DND-41 (cell line): ENCODE data around the gene RAD23B.

Source experiments
- ATAC-seq: fragments of 200-7000 bp; cut with Tn5 transposase; 3 replicates; pipeline ENCODE4 v1.9.1; 2021; ENCODE audit warnings: low read depth; ENCODE audit not compliant: insufficient read depth
- DNase-seq: peaks from one replicate; pipeline ENCODE4 v3.0.0-alpha.2; 2020
- H2AFZ ChIP-seq: 2 replicates; pipeline ENCODE4 v1.6.0; 2012; ENCODE audit warnings: low read depth, low read length
- H3K27ac ChIP-seq: 2 replicates; pipeline ENCODE4 v1.5.1; 2012; ENCODE audit warnings: low read length, inconsistent platforms
- H3K27me3 ChIP-seq: fragments of 200-600 bp; sonication (generic); 2 replicates; pipeline ENCODE4 v1.6.0; 2012; ENCODE audit warnings: low read length, mild to moderate bottlenecking, inconsistent platforms; ENCODE audit not compliant: insufficient read depth, poor library complexity
- H3K36me3 ChIP-seq: 2 replicates; pipeline ENCODE4 v1.5.1; 2012; ENCODE audit warnings: low read length, inconsistent platforms; ENCODE audit not compliant: insufficient read depth
- H3K4me1 ChIP-seq: 2 replicates; pipeline ENCODE4 v1.5.1; 2012; ENCODE audit warnings: mild to moderate bottlenecking, low read length; ENCODE audit not compliant: insufficient read depth
- H3K4me2 ChIP-seq: 2 replicates; pipeline ENCODE4 v1.6.0; 2012; ENCODE audit warnings: mild to moderate bottlenecking, moderate library complexity, low read length, inconsistent platforms; ENCODE audit not compliant: insufficient read depth
- H3K4me3 ChIP-seq, 2 experiments: fragments of 200-600 bp in 1 of 2; shearing (Covaris generic) in 1 of 2; 2 replicates each; pipeline ENCODE4 v1.5.1; 2012 to 2016; ENCODE audit warnings: inconsistent platforms in 2 of 2, low read length in 2 of 2, mild to moderate bottlenecking in 2 of 2, low read depth in 1 of 2, moderate library complexity in 1 of 2
- H3K79me2 ChIP-seq: 2 replicates; pipeline ENCODE4 v1.6.0; 2012; ENCODE audit warnings: low read length, inconsistent platforms; ENCODE audit not compliant: insufficient read depth
- H3K9ac ChIP-seq: 2 replicates; pipeline ENCODE4 v1.6.0; 2012; ENCODE audit warnings: low read depth, mild to moderate bottlenecking, inconsistent platforms, low read length, moderate library complexity
- H3K9me3 ChIP-seq: 2 replicates; pipeline ENCODE4 v1.5.1; 2012; ENCODE audit warnings: low read length, moderate library complexity, mild to moderate bottlenecking, inconsistent platforms; ENCODE audit not compliant: insufficient read depth, severe bottlenecking
- H4K20me1 ChIP-seq: 2 replicates; pipeline ENCODE4 v1.6.0; 2012; ENCODE audit warnings: low read length; ENCODE audit not compliant: insufficient read depth
- CTCF ChIP-seq: IDR thresholded peaks from 2 replicates; pipeline ENCODE4 v1.5.1; 2012; ENCODE audit warnings: borderline replicate concordance, low read length, moderate library complexity, mild to moderate bottlenecking; ENCODE audit not compliant: poor library complexity, severe bottlenecking; ENCODE audit errors: extremely low read depth
- EZH2 ChIP-seq: IDR thresholded peaks from 3 replicates; pipeline ENCODE4 v1.6.1; 2012; ENCODE audit warnings: borderline replicate concordance, low read depth, mild to moderate bottlenecking, moderate library complexity, low read length, inconsistent platforms; ENCODE audit not compliant: severe bottlenecking

Gene RAD23B

DNA sequence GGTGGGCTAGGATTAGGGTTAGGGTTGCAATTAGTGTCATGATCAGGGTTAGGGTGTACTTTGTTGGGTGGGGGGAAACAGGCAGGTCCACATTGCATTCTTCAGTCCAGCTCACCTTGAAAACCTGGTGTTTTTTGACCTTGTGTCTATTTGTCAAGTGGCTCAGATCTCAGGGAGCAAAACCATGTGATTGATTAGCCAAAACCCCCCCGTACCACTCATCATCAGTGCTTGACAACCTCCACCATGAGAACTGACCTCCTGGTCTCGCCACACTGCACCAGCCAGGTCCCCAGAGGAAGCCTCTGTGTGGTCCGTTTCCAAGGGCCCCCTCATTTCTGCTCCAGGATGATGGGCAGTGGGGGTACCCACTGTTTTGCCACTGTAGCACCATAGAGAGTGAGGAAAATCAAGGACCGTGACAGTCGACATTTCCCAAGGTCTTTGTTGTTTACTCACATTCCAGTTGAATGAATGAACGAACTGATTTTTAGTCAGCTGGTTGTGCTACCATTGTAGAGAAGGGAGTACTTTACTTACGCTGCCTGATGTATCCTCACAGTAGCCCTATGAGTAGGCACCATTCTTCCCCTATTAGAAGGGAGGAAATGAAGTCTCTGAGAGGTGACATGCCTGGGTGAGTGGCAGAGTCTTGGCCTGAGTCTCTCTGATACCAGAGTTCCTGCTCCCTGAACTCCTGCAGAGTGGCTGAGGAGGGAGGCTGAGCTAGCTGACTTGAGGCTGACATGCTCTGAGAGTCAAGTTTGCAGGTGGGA, 84.8 kb downstream of the RAD23B start:
- DNase-seq: no peak
- no peaks in the 10 kb centered on the region for H3K79me2 ChIP-seq
- H4K20me1 ChIP-seq: no peaks in the 10 kb centered on the region
- H3K4me3 ChIP-seq: no peak overlapping the region
- H3K36me3 ChIP-seq: no peaks in the 10 kb centered on the region
- no peaks in the 10 kb centered on the region for H3K27me3 ChIP-seq
- no peak overlapping the region for H3K4me2 ChIP-seq
- no peaks in the 10 kb centered on the region for H3K4me1 ChIP-seq
- H3K9me3 ChIP-seq: no peaks in the 10 kb centered on the region
- no peak for ATAC-seq
- H3K27ac ChIP-seq: no peak overlapping the region
- TF ChIP-seq EZH2 (no peak), CTCF (no peak)
- H3K9ac ChIP-seq: no peak overlapping the region
- H2AFZ ChIP-seq: no peak overlapping the region

DNA sequence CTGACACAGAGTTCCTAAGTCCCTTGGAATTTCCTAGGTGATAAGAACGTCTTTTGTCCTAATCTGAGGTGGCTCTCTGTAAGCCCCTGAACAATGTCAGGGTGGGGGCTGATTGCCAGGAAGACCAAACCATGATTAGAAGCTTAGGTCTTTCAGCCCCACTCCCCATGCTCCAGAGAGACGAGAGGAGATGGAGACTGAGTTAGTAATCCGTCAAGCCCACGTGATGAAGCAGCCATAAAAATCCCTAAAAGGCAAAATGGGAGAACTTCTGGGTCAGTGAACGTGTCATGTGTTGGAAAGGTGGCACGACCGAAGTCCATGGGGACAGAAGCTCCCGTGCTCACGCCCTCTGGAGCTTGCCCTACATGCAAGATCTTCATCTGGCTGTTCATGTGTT, 85.6 kb downstream of the RAD23B start:
- H3K79me2 ChIP-seq: no peaks in the 10 kb centered on the region
- H3K4me3 ChIP-seq: no peak overlapping the region
- H3K4me2 ChIP-seq: no peak overlapping the region
- no peaks in the 10 kb centered on the region for H3K4me1 ChIP-seq
- TF ChIP-seq EZH2 (no peak), CTCF (no peak)
- DNase-seq (no peak), ATAC-seq (no peak)
- no peaks in the 10 kb centered on the region for H4K20me1 ChIP-seq
- H3K27me3 ChIP-seq: no peaks in the 10 kb centered on the region
- H3K36me3 ChIP-seq: no peaks in the 10 kb centered on the region
- H3K9me3 ChIP-seq: no peaks in the 10 kb centered on the region
- H3K9ac ChIP-seq: no peak overlapping the region
- no peak overlapping the region for H3K27ac ChIP-seq
- no peak overlapping the region for H2AFZ ChIP-seq

- H3K9ac ChIP-seq: no peak overlapping the region
- no peak for TF ChIP-seq CTCF
- no peak for TF ChIP-seq EZH2
- no peaks in the 10 kb centered on the region for H3K36me3 ChIP-seq
- H4K20me1 ChIP-seq: no peaks in the 10 kb centered on the region
- H3K27me3 ChIP-seq: no peaks in the 10 kb centered on the region
- no peak overlapping the region for H2AFZ ChIP-seq
- DNase-seq (no peak), ATAC-seq (no peak)
- H3K4me1 ChIP-seq: no peaks in the 10 kb centered on the region
- H3K4me2 ChIP-seq: no peak overlapping the region
- no peak overlapping the region for H3K27ac ChIP-seq
- no peak overlapping the region for H3K4me3 ChIP-seq
- H3K9me3 ChIP-seq: no peaks in the 10 kb centered on the region
- H3K79me2 ChIP-seq: no peaks in the 10 kb centered on the region
Measured at GRCh38 chr9:107373809-107374208, 90.7 kb downstream of the RAD23B start.
